Measurements from ENCODE around the gene TXLNA.
A peak's percentile ranks its signal among the peaks of the same experiment; 100 is the strongest.

The TXLNA gene

GRCh38 chr1:32186077-32186476, 6.6 kb downstream of the TXLNA start:
- DNase-seq: no peak

- DNase-seq: no peak
Observed at GRCh38 chr1:32186491-32186890, 7.0 kb downstream of the TXLNA start.

GRCh38 chr1:32187850-32188249, 8.4 kb downstream of the TXLNA start:
- no peak for DNase-seq

- DNase-seq: no peak
Observed at GRCh38 chr1:32192220-32192948, 12.9 kb downstream of the TXLNA start.

DNA sequence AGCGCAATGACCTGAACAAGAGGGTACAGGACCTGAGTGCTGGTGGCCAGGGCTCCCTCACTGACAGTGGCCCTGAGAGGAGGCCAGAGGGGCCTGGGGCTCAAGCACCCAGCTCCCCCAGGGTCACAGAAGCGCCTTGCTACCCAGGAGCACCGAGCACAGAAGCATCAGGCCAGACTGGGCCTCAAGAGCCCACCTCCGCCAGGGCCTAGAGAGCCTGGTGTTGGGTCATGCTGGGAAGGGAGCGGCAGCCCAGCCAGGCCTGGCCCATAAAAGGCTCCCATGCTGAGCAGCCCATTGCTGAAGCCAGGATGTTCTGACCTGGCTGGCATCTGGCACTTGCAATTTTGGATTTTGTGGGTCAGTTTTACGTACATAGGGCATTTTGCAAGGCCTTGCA, 15.5 kb downstream of the TXLNA start:
- no peak for DNase-seq

DNA sequence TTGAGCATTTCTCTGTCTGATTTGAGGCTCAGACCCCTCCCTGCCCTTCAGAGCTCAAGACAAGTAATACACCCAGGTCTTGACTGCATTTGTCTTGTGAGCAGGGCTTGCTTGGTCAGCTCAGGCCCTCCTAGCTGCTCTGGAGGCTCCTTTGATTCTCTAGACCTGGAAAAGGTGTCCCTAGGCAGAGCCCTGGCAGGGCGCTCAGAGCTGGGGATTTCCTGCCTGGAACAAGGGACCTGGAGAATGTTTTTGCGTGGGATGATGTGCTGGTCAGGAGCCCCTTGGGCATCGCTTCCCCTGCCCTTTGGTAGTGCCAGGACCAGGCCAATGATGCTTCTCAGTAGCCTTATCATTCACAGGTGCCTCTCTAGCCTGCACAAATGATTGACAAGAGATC, 16.1 kb downstream of the TXLNA start:
- no peak for DNase-seq

- no peak for DNase-seq
Observed at GRCh38 chr1:32195972-32196823, 16.7 kb downstream of the TXLNA start.

DNA sequence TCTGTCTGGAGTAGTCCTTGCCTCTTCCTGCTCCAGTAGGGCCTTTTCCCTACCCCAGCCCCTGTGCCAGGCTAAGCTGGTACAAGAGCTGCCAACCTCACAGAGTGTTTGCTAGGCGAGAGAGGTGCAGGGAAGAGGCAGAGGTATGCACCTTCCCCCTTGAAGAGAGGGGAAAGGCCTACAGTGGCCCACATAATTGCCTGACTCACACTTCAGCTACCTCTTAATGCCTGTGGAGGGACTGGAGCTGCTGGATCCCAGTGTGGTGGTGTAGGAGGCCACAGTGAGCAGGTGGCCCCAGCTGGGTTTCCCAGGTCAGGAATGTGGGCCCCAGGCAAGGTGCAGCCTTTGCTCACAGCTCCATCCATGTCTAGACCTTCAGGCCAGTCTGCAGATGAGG, 17.6 kb downstream of the TXLNA start:
- DNase-seq: no peak

DNA sequence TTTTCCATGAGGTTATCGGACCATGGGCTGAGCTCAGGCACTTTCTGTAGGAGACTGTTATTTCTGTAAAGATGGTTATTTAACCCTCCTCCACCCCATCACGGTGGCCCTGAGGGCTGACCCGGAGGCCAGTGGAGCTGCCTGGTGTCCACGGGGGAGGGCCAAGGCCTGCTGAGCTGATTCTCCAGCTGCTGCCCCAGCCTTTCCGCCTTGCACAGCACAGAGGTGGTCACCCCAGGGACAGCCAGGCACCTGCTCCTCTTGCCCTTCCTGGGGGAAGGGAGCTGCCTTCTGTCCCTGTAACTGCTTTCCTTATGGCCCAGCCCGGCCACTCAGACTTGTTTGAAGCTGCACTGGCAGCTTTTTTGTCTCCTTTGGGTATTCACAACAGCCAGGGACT, 18.4 kb downstream of the TXLNA start:
- no peak for DNase-seq

DNA sequence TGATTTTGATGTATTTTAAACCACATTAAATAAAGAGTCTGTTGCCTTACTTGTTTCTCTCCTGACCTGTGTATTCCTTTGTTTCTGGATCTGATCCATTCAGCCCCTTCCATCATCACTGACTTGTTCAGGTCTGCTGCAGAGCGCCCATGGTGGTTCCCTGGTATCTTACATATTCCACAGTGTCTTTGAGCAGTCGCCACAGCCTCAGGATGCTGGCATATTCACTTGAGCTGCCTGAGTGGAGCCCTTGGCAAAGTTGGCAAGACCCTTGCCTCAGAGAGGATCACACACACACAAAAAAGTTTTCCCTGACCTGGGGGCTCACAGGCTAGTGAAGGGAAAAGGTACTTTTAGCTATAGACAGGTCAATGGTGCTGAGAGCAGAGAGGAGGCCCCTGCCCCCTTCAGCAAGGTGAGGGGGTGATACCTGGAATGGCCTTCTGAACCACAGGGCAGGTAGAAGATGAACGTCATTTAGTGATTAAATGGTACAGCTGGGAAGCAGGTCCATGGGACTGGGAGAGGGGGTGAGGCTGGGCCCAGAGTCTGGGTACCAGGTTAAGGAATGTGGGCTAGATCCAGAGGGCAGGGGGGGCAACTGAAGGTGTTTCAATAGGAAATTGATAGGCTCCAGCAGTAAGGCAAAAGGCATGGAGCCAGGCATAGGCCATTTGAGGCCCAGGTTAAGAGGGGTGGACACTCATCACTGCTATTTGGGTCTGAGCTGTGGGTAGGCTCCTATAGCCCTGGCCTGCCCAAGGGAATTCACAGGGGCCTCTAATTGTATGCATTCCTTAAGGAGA, 19.0 kb downstream of the TXLNA start:
- DNase-seq: no peak

DNA sequence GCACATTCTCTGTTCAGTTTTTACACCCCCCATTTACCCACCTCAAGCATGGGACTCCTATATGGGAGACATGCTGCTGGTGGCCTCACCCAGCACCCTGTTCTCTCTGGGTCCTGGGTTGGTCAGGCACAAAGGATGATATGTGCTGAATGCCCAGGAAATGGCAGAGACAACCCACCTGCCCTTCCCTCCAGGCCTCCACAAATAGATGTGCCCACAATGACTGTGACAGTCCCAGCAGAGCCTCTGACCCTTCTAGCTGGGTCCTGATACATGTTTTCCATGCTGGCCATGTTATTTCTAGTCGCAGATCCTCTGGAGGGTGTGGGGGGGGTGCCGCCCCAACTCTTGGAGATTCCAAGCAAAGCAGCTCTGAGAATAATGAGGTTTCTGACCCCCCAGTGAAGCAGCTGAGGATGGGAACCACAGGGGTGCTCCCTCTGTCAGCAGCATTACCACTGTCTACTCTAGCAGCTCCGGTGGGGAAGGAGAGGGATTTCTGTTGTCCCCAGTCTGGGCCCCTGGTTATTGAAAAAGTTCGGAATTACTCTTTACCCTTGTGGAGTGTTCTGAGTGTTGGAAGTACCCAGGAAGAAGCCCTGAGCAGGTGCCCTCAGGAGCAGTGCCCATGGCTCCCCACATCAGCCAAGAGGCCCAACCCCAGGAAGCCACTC, 19.7 kb downstream of the TXLNA start:
- no peak for DNase-seq

DNA sequence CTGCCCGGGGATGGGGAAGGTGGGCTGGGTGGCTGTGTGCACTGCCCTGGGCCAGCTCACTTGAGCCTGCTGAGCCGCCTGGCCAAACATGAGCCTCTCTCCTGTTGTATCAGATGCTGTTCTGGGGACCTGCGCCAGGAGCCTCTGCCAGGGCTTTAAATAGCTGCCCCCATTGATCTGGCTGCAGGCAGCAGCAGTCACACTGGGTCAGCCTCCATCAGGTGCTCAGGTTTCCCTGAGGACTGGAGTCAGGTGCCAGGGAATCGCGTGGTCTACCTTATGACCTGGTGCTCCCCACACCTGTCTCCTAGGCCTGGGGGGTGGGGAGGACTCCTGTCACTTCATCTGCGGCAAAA, 20.2 kb downstream of the TXLNA start:
- DNase-seq: no peak

- peak; percentile 52 for DNase-seq
Observed at GRCh38 chr1:32200226-32201010, 20.9 kb downstream of the TXLNA start, which contains the start of gene CCDC28B. Gene CCDC28B (plus strand): TSS chr1:32200595. CDS start chr1:32201936, 1,341 bp downstream.

GRCh38 chr1:32201011-32201855, 21.8 kb downstream of the TXLNA start:
- peak; percentile 87 for DNase-seq

- no peak for DNase-seq
Observed at GRCh38 chr1:32204943-32205361, 25.5 kb downstream of the TXLNA start.

DNA sequence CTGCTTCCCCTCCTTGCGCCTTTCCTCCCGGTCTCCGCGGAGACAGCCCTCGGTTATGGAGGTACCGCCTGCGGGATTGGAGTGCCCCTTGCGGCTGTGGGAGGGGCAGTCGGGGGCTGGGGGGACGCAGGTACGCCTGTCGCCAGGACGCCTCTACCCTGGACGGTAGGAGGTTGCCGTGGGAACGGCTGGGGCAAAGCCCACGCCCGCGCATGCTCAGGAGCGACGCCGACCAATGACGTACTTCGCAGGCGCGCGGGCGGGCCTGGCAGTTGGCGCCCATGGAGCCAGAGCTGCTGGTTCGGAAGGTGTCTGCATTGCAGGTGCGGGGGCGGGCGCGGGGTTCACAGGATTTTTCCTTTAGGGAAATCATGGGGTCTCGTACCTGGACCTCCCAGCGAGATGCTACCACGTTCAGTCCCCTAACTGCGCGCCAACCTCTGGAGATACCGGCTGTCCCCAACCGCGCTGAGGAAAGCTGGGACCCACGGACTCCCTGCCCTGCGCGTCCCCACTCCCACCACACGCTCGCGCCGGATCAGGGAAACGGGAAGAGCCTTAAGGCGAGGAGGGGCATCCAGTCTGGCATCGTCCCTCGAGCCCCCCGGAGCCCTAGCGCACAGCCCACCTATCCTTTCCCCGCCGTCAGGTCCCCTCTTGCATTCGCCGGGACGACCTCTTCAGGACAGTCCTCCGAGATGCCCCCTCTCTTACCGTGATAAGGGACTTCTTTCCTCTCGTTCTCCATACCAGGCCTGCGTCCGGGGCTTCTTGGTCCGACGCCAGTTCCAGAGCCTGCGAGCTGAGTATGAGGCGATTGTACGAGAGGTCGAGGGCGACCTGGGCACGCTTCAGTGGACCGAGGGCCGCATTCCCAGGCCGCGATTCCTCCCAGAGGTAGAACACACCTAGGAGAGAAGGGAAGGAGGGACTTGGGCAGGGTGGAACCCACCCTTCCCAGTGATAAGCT, 26.2 kb downstream of the TXLNA start, which contains the start of gene IQCC:
Gene IQCC (plus strand): TSS at position 271 of the 970 bp plus-strand sequence. CDS start 11 bp downstream, at position 282.
- DNase-seq: peak; percentile 86

- DNase-seq: no peak
Observed at GRCh38 chr1:32208469-32208868, 29.0 kb downstream of the TXLNA start.

DNA sequence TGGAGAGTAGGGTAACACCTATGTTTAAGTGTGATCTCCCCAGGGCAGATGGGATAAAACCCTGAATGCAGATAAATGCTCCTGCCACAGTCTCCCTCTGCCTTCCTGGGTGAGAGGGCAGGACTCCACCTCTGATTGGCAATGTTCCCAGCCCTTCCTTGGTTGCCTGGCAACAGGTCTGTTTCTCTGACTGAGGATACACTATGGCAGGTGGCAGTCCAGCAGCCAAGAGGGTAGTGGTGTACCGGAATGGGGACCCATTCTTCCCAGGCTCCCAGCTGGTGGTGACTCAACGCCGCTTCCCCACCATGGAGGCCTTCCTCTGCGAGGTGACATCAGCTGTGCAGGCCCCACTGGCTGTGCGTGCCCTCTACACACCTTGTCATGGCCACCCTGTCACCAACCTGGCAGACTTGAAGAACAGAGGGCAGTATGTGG, 29.4 kb downstream of the TXLNA start, which contains the start of gene DCDC2B:
Gene DCDC2B (plus strand): TSS at position 199 of the 438 bp plus-strand sequence. CDS start 5 bp downstream, at position 204.
- DNase-seq: peak; percentile 92
